ENCODE data around the gene SLC24A3. TPM values are rescaled to one million over a fixed set of nuclear protein-coding genes. Genes with fewer than 3 reads are reported as not detected.

The SLC24A3 gene
- total RNA-seq, 1 donor from 2014 or later: 0.79 TPM

GRCh38 chr20:19568128-19568527, 355.7 kb downstream of the SLC24A3 start:
- Mint-ChIP-seq H3K27me3 (ENCODE audit: low read depth, unreplicated experiment) (peaks cover 26% of the 10 kb centered on the region), H3K4me1 (ENCODE audit: low read depth, unreplicated experiment) (peaks cover 9% of the 10 kb centered on the region), H3K4me3 (ENCODE audit: unreplicated experiment) (no peak overlapping the region), H3K36me3 (ENCODE audit: low read depth, unreplicated experiment) (peaks cover 1% of the 10 kb centered on the region), H3K9me3 (ENCODE audit: unreplicated experiment) (peaks cover 8% of the 10 kb centered on the region), H3K27ac (ENCODE audit: unreplicated experiment) (no peak overlapping the region)
- H3K9ac ChIP-seq (ENCODE audit: low read length): no peak overlapping the region
- no peaks in the 10 kb centered on the region for H3K4me1 ChIP-seq (ENCODE audit: insufficient read depth, low read length)
- no peaks in the 10 kb centered on the region for H3K36me3 ChIP-seq (ENCODE audit: insufficient read depth, low read length)
- H3K79me2 ChIP-seq (ENCODE audit: insufficient read depth, low read length): no peaks in the 10 kb centered on the region
- no peak overlapping the region for H3K27ac ChIP-seq (ENCODE audit: low read depth, low read length)
- no peaks in the 10 kb centered on the region for H4K20me1 ChIP-seq (ENCODE audit: insufficient read depth, low read length)
- no peaks in the 10 kb centered on the region for H3K9me3 ChIP-seq (ENCODE audit: insufficient read depth, low read depth, low read length)
- TF ChIP-seq EZH2 (IDR thresholded peaks at IDR 0.05; ENCODE audit: insufficient read depth, low read length) (no peak), CTCF (IDR thresholded peaks at IDR 0.05; ENCODE audit: insufficient read depth, low read depth, low read length) (no peak)
- H3K4me3 ChIP-seq (ENCODE audit: insufficient read depth, low read depth, low read length): no peak overlapping the region
- FAIRE-seq (no peak), DNase-seq (ENCODE audit: low read depth) (no peak)
- H2AFZ ChIP-seq (ENCODE audit: low read depth, low read length): no peak overlapping the region
- H3K27me3 ChIP-seq (ENCODE audit: insufficient read depth, low read length): no peaks in the 10 kb centered on the region
- no peak overlapping the region for H3K4me2 ChIP-seq (ENCODE audit: low read length)

GRCh38 chr20:19571996-19572395, 359.6 kb downstream of the SLC24A3 start:
- Histone ChIP-seq H3K9me3 (ENCODE audit: insufficient read depth, low read depth, low read length) (no peaks in the 10 kb centered on the region), H2AFZ (ENCODE audit: low read depth, low read length) (no peak overlapping the region), H3K36me3 (ENCODE audit: insufficient read depth, low read length) (no peaks in the 10 kb centered on the region), H4K20me1 (ENCODE audit: insufficient read depth, low read length) (no peaks in the 10 kb centered on the region), H3K9ac (ENCODE audit: low read length) (no peak overlapping the region), H3K4me1 (ENCODE audit: insufficient read depth, low read length) (no peaks in the 10 kb centered on the region), H3K4me2 (ENCODE audit: low read length) (no peak overlapping the region), H3K27ac (ENCODE audit: low read depth, low read length) (no peak overlapping the region), H3K27me3 (ENCODE audit: insufficient read depth, low read length) (no peaks in the 10 kb centered on the region), H3K4me3 (ENCODE audit: insufficient read depth, low read depth, low read length) (no peak overlapping the region), H3K79me2 (ENCODE audit: insufficient read depth, low read length) (no peaks in the 10 kb centered on the region)
- peaks cover 8% of the 10 kb centered on the region for H3K9me3 Mint-ChIP-seq (ENCODE audit: unreplicated experiment)
- DNase-seq (ENCODE audit: low read depth) (no peak), FAIRE-seq (no peak)
- peaks cover 29% of the 10 kb centered on the region for H3K27me3 Mint-ChIP-seq (ENCODE audit: low read depth, unreplicated experiment)
- H3K27ac Mint-ChIP-seq (ENCODE audit: unreplicated experiment): no peak overlapping the region
- H3K36me3 Mint-ChIP-seq (ENCODE audit: low read depth, unreplicated experiment): peaks cover 3% of the 10 kb centered on the region
- no peak overlapping the region for H3K4me3 Mint-ChIP-seq (ENCODE audit: unreplicated experiment)
- TF ChIP-seq CTCF (IDR thresholded peaks at IDR 0.05; ENCODE audit: insufficient read depth, low read depth, low read length) (no peak), EZH2 (IDR thresholded peaks at IDR 0.05; ENCODE audit: insufficient read depth, low read length) (no peak)
- H3K4me1 Mint-ChIP-seq (ENCODE audit: low read depth, unreplicated experiment): peaks cover under 1% of the 10 kb centered on the region

GRCh38 chr20:19577692-19578091, 365.2 kb downstream of the SLC24A3 start:
- Mint-ChIP-seq H3K36me3 (ENCODE audit: low read depth, unreplicated experiment) (peaks cover 2% of the 10 kb centered on the region), H3K27me3 (ENCODE audit: low read depth, unreplicated experiment) (peaks cover 37% of the 10 kb centered on the region), H3K9me3 (ENCODE audit: unreplicated experiment) (no peaks in the 10 kb centered on the region), H3K4me1 (ENCODE audit: low read depth, unreplicated experiment) (no peaks in the 10 kb centered on the region), H3K27ac (ENCODE audit: unreplicated experiment) (no peak overlapping the region), H3K4me3 (ENCODE audit: unreplicated experiment) (no peak overlapping the region)
- H3K27me3 ChIP-seq (ENCODE audit: insufficient read depth, low read length): no peaks in the 10 kb centered on the region
- no peaks in the 10 kb centered on the region for H3K79me2 ChIP-seq (ENCODE audit: insufficient read depth, low read length)
- H3K4me1 ChIP-seq (ENCODE audit: insufficient read depth, low read length): no peaks in the 10 kb centered on the region
- H3K4me3 ChIP-seq (ENCODE audit: insufficient read depth, low read depth, low read length): no peak overlapping the region
- H3K9me3 ChIP-seq (ENCODE audit: insufficient read depth, low read depth, low read length): no peaks in the 10 kb centered on the region
- no peak overlapping the region for H2AFZ ChIP-seq (ENCODE audit: low read depth, low read length)
- DNase-seq (ENCODE audit: low read depth): no peak
- TF ChIP-seq EZH2 (IDR thresholded peaks at IDR 0.05; ENCODE audit: insufficient read depth, low read length) (no peak), CTCF (IDR thresholded peaks at IDR 0.05; ENCODE audit: insufficient read depth, low read depth, low read length) (no peak)
- no peak overlapping the region for H3K9ac ChIP-seq (ENCODE audit: low read length)
- FAIRE-seq: no peak
- H3K4me2 ChIP-seq (ENCODE audit: low read length): no peak overlapping the region
- no peaks in the 10 kb centered on the region for H4K20me1 ChIP-seq (ENCODE audit: insufficient read depth, low read length)
- H3K36me3 ChIP-seq (ENCODE audit: insufficient read depth, low read length): no peaks in the 10 kb centered on the region
- H3K27ac ChIP-seq (ENCODE audit: low read depth, low read length): no peak overlapping the region

All from astrocyte (in vitro differentiated cells and primary cell).